Stomach (tissue), 4 donors: ENCODE results near the gene ISG15.

Source experiments
- EP300 ChIP-seq: sonication (generic); formaldehyde crosslinking; IDR thresholded peaks from one replicate; pipeline ENCODE4 v1.6.1; 2017; ENCODE audit warnings: antibody characterized with exemption
- POLR2AphosphoS5 ChIP-seq, 3 donors: sonication (generic); formaldehyde crosslinking; IDR thresholded peaks; one replicate each; pipeline ENCODE4 v1.6.1; 2016; ENCODE audit warnings: antibody characterized with exemption in 3 of 3
- TF ChIP-seq, protein P1 (sequence below), 7 experiments: fragments of 450-650 bp in 4 of 7; fragments of 200-600 bp in 3 of 7; sonication (generic) in 3 of 7; IDR thresholded peaks; one replicate each; pipeline ENCODE4 v1.5.1; 2016 to 2019; ENCODE audit warnings: antibody characterized with exemption in 7 of 7, control low read depth in 2 of 7, mild to moderate bottlenecking in 1 of 7

DNA sequence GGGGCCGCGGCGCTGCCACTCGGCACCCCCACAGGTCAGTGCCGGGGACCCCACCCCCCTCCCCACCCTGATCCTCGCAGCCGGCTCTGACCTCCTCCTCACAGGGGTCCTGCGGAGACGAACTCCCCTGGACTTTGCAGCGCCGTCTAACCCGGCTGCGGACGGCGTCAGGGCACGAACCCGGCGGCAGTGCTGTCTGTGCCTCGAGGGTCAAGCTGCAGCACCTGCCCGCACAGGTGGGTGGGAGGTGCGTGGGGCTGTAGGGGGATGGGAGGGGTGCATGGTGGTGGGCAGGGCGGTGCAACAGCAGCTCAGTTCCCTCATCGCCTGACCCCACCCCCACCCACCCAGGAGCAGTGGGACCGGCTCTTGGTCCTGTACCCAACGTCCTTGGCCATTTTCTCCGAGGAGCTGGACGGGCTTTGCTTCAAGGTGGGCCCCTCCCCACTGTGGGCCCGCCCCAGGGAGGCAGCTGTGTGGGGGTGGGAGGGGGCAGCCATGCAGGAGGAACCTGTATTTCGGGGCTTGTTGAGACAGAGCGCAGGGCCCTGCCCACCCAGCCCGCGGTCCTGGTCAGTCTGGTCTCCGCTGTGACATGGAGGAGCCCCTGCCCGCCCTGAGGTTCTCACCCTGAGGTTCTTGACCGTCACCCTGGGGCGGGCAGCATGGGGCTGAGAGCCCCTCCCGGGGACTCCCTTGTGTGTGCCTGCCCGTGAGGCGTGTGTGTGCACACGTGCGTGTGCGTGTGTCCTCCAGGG, 42.1 kb upstream of the ISG15 start:
- TF ChIP-seq POLR2AphosphoS5 (IDR thresholded peaks at IDR 0.05) (no peak), EP300 (no peak)
- TF ChIP-seq, protein P1, sequence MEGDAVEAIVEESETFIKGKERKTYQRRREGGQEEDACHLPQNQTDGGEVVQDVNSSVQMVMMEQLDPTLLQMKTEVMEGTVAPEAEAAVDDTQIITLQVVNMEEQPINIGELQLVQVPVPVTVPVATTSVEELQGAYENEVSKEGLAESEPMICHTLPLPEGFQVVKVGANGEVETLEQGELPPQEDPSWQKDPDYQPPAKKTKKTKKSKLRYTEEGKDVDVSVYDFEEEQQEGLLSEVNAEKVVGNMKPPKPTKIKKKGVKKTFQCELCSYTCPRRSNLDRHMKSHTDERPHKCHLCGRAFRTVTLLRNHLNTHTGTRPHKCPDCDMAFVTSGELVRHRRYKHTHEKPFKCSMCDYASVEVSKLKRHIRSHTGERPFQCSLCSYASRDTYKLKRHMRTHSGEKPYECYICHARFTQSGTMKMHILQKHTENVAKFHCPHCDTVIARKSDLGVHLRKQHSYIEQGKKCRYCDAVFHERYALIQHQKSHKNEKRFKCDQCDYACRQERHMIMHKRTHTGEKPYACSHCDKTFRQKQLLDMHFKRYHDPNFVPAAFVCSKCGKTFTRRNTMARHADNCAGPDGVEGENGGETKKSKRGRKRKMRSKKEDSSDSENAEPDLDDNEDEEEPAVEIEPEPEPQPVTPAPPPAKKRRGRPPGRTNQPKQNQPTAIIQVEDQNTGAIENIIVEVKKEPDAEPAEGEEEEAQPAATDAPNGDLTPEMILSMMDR (IDR thresholded peaks at IDR 0.05): no peak
